CD4-positive, alpha-beta T cell treated with Interleukin-6 at 100 ng/mL for 8 hours (primary cell): ENCODE measurements around the gene GH1.
"Not testable (repeated sequence)": the region's sequence is repeated elsewhere in the genome, so short reads cannot be mapped to it uniquely, and the experiment has no call there.

Source experiments
- DNase-seq: peaks from one replicate; pipeline ENCODE4 v3.0.0-alpha.2; 2020; ENCODE audit warnings: mixed read lengths, low spot score

GH1 gene

DNA sequence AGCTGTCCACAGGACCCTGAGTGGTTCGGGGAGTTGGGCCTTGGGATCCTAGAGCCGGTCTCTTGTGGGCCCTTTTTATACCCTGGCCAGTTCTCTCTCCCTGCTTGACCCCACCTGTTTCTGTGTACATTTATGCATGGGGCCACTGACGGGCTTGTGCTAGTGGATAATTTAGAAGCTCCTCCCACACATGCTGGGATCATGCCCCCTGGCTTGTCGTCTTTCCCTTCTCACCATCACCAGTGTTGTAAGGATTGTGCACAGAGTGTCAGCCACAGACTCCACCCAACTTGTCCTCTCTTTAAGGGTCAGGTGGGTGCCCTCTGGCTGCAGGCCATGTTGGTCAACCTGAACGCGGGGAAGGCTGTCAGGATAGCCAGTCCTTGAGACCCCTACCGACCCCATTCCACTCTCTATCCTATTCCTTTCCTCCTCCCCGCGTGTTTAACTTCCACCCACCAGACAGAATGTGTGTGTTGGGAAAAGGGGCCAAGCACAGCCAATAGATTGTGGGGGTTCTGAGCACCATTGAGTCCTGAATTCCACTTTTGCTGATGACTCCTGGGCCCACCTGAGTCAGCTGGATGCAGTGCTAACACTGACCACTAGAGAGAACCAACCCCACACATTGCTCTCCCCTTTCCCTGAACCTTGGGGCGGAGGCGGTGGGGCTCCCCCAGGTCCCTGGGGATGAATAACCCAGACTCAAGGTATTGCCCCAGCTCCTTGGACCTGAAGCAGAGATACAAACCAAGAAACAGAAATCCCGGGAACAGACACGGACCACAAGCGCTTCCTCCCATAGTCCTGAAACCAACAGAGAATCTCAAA is 21.9 kb downstream of the GH1 start, which contains the start of gene CSH1:
TSS of gene CSH1 (minus strand) at position 51 of the 831 bp plus-strand sequence. CDS start 63 bp downstream, outside the sequence.
- DNase-seq, result not testable (repeated sequence)

DNA sequence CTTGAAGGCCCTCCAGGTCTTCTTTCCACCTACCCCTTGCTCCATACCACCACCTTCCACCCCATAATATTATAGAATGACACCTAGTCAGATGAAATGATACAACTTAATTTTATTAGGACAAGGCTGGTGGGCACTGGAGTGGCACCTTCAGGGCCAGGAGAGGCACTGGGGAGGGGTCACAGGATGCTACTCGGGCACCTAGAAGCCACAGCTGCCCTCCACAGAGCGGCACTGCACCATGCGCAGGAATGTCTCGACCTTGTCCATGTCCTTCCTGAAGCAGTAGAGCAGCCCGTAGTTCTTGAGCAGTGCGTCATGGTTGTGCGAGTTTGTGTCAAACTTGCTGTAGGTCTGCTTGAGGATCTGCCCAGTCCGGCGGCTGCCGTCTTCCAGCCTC is 23.8 kb downstream of the GH1 start:
- DNase-seq, result not testable (repeated sequence)

DNA sequence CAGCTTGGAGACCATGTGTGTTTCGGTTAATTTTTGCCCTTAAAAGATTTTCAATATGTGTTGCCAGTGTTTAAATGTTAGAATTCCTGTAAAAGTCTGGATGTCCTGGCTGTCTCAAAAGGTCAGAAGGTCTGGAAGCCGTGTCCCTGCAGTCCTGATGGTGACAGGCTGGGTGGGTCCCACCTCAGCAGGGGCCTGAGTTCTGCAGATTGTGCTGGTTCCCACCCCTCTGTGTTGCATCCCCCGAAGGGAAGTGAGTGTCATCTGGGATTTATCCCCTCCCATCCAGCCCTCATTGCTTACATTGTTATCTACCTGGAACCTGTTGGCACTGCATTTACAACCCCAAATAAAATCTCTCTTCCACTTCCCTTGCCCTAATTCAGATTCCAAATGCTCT is 24.6 kb downstream of the GH1 start:
- not testable (repeated sequence) for DNase-seq

GRCh38 chr17:63892316-63893037 is 26.2 kb downstream of the GH1 start:
- not testable (repeated sequence) for DNase-seq

GRCh38 chr17:63889026-63889848 is 29.4 kb downstream of the GH1 start:
- not testable (repeated sequence) for DNase-seq

DNA sequence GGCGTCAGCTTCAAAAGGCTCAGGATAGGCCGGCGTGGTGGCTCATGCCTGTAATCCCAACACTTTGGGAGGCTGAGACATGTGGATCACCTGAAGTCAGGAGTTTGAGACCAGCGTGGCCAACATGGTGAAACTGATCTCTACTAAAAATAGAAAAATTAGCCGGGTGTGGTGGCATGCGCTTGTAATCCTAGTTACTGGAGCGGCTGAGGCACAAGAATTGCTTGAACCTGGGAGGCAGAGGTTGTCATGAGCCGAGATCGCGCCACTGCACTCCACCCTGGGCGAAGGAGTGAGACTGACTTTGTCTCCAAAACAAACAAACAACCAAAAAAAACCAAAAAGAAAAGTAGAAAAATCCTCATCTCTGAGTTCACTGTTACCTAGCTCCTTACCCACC is 33.5 kb downstream of the GH1 start:
- not testable (repeated sequence) for DNase-seq

DNA sequence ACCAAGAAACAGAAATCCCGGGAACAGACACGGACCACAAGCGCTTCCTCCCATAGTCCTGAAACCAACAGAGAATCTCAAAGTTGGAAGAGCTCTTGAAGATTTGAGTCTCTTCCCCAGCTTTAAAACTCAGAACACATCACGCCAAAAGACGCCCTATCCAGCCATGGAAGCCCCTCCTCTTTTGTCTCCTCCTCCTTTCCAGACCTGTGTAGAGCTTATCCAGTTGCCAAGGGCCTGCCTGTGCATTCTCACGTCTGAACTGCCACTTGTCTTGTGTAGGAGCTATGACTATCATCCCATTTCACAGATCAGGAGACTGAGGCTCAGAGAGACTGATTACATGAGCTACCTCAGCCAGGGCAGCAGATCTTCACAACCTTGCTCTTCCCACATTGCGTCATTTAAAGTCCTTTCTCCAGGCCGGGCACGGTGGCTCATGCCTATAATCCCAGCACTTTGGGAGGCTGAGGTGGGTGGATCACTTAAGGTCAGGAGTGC is 36.0 kb downstream of the GH1 start:
- not testable (repeated sequence) for DNase-seq

GRCh38 chr17:63881935-63882601 is 36.6 kb downstream of the GH1 start, which contains the start of gene GH2:
Gene GH2, minus strand, starts transcription at chr17:63881944. Its CDS starts 143 bp downstream, at chr17:63881801.
- peak; percentile 45 for DNase-seq

DNA sequence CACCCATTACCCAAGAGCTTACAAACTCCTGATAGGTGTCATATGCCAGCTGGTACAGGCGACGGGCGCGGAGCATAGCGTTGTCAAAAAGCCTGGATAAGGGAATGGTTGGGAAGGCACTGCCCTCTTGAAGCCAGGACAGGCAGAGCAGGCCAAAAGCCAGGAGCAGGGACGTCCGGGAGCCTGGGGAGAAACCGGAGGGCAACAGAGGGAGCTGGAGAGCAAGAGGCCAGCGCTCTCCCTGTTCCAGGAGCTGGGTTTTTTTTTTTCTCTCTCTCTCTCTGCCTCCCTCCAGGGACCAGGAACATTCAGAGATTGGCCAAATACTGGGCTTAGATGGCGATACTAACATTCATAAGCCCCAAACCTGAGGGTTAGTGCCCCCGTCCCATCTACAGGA is 37.3 kb downstream of the GH1 start:
- DNase-seq, result not testable (repeated sequence)

DNA sequence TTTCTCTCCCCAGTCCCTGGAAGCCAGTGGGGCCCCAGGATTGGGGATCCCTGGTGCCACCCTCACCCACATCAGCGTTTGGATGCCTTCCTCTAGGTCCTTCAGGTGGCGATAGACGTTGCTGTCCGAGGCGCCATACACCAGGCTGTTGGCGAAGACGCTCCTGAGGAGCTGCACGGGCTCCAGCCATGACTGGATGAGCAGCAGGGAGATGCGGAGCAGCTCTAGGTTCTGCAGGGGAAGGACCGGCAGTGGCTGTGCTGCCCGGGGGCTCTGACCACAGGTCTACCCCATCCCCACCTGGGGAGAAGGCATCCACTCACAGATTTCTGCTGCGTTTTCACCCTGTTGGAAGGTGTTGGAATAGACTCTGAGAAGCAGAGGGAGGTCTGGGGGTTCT is 37.9 kb downstream of the GH1 start:
- DNase-seq, result no peak

DNA sequence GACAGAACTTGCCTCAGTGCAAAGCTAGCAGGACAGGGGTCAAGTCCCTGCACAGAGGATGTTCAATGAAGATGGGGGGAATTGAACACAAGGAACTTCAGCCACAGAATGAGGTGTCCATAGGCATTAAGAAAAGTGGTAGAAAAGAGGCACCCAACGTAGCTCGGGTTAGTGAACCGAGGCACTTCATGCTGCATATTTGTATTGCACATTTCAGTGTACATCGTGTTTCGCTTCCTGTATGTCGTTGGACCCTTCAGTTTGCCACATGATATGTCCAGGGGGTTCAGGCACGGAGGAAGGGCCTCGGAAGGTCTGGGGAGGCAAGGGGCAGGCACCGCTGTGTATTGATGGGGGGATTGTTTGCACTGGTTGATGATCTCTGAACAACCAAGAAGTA is 40.2 kb downstream of the GH1 start:
- not testable (repeated sequence) for DNase-seq

- DNase-seq, result not testable (repeated sequence)
These were observed 43.9 kb downstream of the GH1 start for GRCh38 chr17:63874693-63875092.

DNA sequence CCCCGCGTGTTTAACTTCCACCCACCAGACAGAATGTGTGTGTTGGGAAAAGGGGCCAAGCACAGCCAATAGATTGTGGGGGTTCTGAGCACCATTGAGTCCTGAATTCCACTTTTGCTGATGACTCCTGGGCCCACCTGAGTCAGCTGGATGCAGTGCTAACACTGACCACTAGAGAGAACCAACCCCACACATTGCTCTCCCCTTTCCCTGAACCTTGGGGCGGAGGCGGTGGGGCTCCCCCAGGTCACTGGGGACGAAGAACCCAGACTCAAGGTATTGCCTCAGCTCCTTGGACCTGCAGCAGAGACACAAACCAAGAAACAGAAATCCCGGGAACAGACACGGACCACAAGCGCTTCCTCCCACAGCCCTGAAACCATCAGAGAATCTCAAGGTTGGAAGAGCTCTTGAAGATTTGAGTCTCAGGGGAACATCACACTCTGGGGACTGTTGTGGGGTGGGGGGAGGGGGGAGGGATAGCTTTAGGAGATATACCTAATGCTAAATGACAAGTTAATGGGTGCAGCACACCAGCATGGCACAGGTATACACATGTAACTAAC is 44.5 kb downstream of the GH1 start:
- DNase-seq, result not testable (repeated sequence)

DNA sequence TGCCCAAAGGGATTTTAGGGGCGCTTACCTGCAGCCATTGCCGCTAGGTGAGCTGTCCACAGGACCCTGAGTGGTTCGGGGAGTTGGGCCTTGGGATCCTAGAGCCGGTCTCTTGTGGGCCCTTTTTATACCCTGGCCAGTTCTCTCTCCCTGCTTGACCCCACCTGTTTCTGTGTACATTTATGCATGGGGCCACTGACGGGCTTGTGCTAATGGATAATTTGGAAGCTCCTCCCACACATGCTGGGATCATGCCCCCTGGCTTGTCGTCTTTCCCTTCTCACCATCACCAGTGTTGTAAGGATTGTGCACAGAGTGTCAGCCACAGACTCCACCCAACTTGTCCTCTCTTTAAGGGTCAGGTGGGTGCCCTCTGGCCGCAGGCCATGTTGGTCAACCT is 45.1 kb downstream of the GH1 start, which contains the start of gene CSH2:
TSS of gene CSH2 (minus strand) at position 101 of the 400 bp plus-strand sequence. CDS start at position 38, 63 bp downstream.
- not testable (repeated sequence) for DNase-seq

DNA sequence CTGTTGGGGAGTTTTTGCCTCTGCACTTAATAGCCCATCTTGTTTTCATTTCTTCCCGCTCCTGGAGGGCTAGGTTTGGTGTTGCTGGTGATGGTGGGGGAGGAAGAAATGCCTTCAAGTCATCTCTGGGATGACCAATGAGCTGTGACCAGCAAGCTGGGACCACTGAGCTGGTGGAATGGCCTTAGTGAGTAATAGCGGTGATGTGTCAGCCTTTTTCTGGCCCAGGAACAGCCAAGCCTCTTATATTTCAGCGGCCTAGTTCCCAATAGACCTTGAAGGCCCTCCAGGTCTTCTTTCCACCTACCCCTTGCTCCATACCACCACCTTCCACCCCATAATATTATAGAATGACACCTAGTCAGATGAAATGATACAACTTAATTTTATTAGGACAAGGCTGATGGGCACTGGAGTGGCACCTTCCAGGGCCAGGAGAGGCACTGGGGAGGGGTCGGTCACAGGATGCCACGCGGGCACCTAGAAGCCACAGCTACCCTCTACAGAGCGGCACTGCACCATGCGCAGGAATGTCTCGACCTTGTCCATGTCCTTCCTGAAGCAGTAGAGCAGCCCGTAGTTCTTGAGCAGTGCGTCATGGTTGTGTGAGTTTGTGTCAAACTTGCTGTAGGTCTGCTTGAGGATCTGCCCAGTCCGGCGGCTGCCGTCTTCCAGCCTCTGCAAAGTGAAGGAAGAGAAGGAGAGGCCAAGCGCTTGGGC is 46.8 kb downstream of the GH1 start:
- DNase-seq, result not testable (repeated sequence)

GRCh38 chr17:63870292-63870665 is 48.4 kb downstream of the GH1 start:
- DNase-seq, result not testable (repeated sequence)

DNA sequence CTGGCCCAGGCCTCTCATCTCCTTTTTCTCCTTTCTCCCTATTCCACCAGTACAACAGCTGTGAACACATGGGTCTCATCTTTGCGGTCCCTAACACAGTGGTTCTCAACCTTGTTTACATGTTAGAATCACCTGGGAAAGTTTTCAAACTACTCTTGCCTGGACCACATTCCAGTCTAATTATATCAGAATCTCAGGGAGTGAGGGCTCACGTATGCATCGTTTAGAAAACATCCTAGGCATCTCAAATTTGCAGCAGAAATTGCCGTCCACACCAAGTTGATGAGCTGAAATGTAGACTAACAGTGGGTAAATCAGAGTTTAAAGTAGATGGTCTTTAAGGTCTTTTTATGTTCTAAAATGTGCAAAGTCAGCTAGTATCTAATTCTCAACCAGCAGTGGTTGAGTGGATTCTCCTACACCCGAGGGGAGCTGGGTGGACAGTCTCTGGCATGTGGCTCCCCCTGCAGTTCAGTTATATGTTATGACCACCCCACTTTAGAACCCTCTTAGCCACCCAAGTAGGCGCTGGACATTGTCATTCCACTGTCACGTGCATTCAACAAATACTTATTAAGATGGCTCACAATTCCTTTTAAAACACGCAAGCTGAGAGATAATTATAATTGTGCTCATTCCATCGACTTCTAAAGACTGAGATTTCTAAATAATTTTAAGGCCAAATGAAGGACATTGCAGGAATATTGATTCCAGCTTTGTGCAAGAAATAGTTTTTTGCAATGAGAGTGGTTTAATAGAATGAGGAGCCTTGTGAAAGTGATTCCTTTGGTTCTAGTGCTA is 48.9 kb downstream of the GH1 start:
- DNase-seq, result not testable (repeated sequence)
